K562 (cell line): Measurements from ENCODE around the gene BBS5. TPM values are rescaled to one million over a fixed set of nuclear protein-coding genes. Genes with fewer than 3 reads are reported as not detected.

Experiments
- ATAC-seq: fragments of 200-7000 bp; cut with Tn5 transposase; 3 replicates; pipeline ENCODE4 v1.9.1; 2020; ENCODE audit warnings: moderate library complexity
- BruUV-seq: library from RNA; stranded (reverse); fragments of 400-500 nt; replicated peaks from 2 replicates; lab custom pipeline; 2021; lab: Mats Ljungman, UMichigan
- CTCF ChIA-PET: fragments of 300-600 bp; formaldehyde crosslinking; extraction: SDS; loops from one replicate; lab custom pipeline; 2021; ENCODE audit warnings: low intra/inter-chr PET ratio; lab: Yijun Ruan, JAX
- POLR2A ChIA-PET: fragments of 300-600, 350-650 bp; sonication (Branson Sonifier 250); formaldehyde crosslinking; extraction: SDS; loops from one replicate; lab custom pipeline; 2021; ENCODE audit warnings: antibody characterized with exemption, inconsistent platforms; lab: Yijun Ruan, JAX
- DNase-seq, 4 experiments: peaks; one replicate each; pipeline versions ENCODE4 v3.0.0 to v3.0.0-alpha.2; 2011 to 2018; ENCODE audit warnings: low spot score in 3 of 4, mixed read lengths in 3 of 4; ENCODE audit errors: extremely low read depth in 1 of 4
- FAIRE-seq: peaks from 2 replicates; lab custom pipeline; 2011; peaks lifted over from hg19 to GRCh38; lab: Jason Lieb, UNC
- H2AFZ ChIP-seq: 2 replicates; pipeline ENCODE4 v1.6.0; 2011; ENCODE audit warnings: low read depth, low read length, control low read depth, inconsistent platforms
- H3K27ac ChIP-seq: fragments of 200-600 bp; 3 replicates; pipeline ENCODE4 v1.8.0; 2011; ENCODE audit warnings: low read depth, mild to moderate bottlenecking, control low read depth, inconsistent platforms, low read length, moderate library complexity, mixed read lengths; ENCODE audit errors: extremely low read depth
- H3K27me3 ChIP-seq, 2 experiments: fragments of 300-600 bp in 1 of 2; 2 replicates in 1 of 2; 3 replicates in 1 of 2; pipeline versions ENCODE4 v1.6.0 to v1.8.0; 2011; ENCODE audit warnings: inconsistent platforms in 2 of 2, low read length in 2 of 2, mild to moderate bottlenecking in 1 of 2, mixed read lengths in 1 of 2, moderate library complexity in 1 of 2; ENCODE audit not compliant: control insufficient read depth in 2 of 2, insufficient read depth in 2 of 2
- H3K36me3 ChIP-seq: fragments of 300-600 bp; 3 replicates; pipeline ENCODE4 v1.8.0; 2011; ENCODE audit warnings: mild to moderate bottlenecking, low read length, inconsistent platforms; ENCODE audit not compliant: control insufficient read depth, insufficient read depth
- H3K4me1 ChIP-seq, 2 experiments: fragments of 200-600 bp in 1 of 2; replicated peaks in 1 of 2; 2 replicates in 1 of 2; 3 replicates in 1 of 2; pipeline versions ENCODE4 v1.5.1 to v1.8.0; 2011; ENCODE audit warnings: inconsistent platforms in 2 of 2, low read length in 2 of 2, mild to moderate bottlenecking in 1 of 2, mixed read lengths in 1 of 2, moderate library complexity in 1 of 2; ENCODE audit not compliant: control insufficient read depth in 2 of 2, insufficient read depth in 2 of 2
- H3K4me2 ChIP-seq: 2 replicates; pipeline ENCODE4 v1.6.1; 2011; ENCODE audit warnings: low read length, control low read depth, inconsistent platforms, mixed read lengths; ENCODE audit not compliant: insufficient read depth
- H3K4me3 ChIP-seq: fragments of 200-600 bp; sonication (generic), shearing (Covaris generic); 2 replicates; pipeline ENCODE4 v1.5.1; 2016; ENCODE audit warnings: control low read depth, inconsistent platforms
- H3K79me2 ChIP-seq: fragments of 200-600 bp; 3 replicates; pipeline ENCODE4 v1.8.0; 2011; ENCODE audit warnings: low read length, inconsistent platforms; ENCODE audit not compliant: control insufficient read depth, insufficient read depth
- H3K9ac ChIP-seq, 2 experiments: 2 replicates each; pipeline versions ENCODE4 v1.6.0 to v1.6.1; 2011; ENCODE audit warnings: low read depth in 2 of 2, low read length in 2 of 2, control low read depth in 1 of 2, inconsistent platforms in 1 of 2, mild to moderate bottlenecking in 1 of 2, mixed read lengths in 1 of 2; ENCODE audit not compliant: insufficient read depth in 1 of 2
- H3K9me1 ChIP-seq: one replicate; pipeline ENCODE4 v1.6.0; 2011; ENCODE audit warnings: inconsistent platforms, mild to moderate bottlenecking, low read length, moderate library complexity; ENCODE audit not compliant: control insufficient read depth, insufficient read depth
- H3K9me3 ChIP-seq: replicated peaks from 2 replicates; pipeline ENCODE4 v1.5.1; 2011; ENCODE audit warnings: low read depth, low read length, inconsistent platforms; ENCODE audit not compliant: control insufficient read depth, insufficient read depth
- H4K20me1 ChIP-seq: replicated peaks from 2 replicates; pipeline ENCODE4 v1.6.1; 2011; ENCODE audit warnings: low read length, inconsistent platforms, mixed read lengths; ENCODE audit not compliant: control insufficient read depth, insufficient read depth
- CHD2 ChIP-seq: IDR thresholded peaks from 2 replicates; pipeline ENCODE4 v1.6.1; 2011; ENCODE audit warnings: low read depth, low read length
- E2F8 ChIP-seq: fragments of 450-650 bp; IDR thresholded peaks from 2 replicates; pipeline ENCODE4 v1.7.1; 2018; ENCODE audit warnings: mild to moderate bottlenecking, low read depth; ENCODE audit not compliant: partially characterized antibody
- HDAC8 ChIP-seq: fragments of 450-650 bp; IDR thresholded peaks from 2 replicates; pipeline ENCODE4 v1.6.1; 2016; ENCODE audit warnings: mild to moderate bottlenecking, missing genetic modification characterization, moderate library complexity, missing compliant biosample characterization
- HLTF ChIP-seq: fragments of 450-650 bp; IDR thresholded peaks from 2 replicates; pipeline ENCODE4 v1.6.1; 2016
- ID3 ChIP-seq, 2 experiments: fragments of 250-450 bp in 1 of 2; fragments of 450-650 bp in 1 of 2; sonication (Bioruptor Pico) in 1 of 2; IDR thresholded peaks; 2 replicates each; pipeline versions ENCODE4 v1.6.1 to v1.8.0; 2016 to 2021; ENCODE audit warnings: mild to moderate bottlenecking in 2 of 2, moderate library complexity in 2 of 2, missing compliant biosample characterization in 1 of 2, missing genetic modification characterization in 1 of 2
- KDM2B ChIP-seq: fragments of 250-450 bp; sonication (Bioruptor Pico); IDR thresholded peaks from 2 replicates; pipeline ENCODE4 v1.8.0; 2021; ENCODE audit warnings: mild to moderate bottlenecking, moderate library complexity
- NR1H2 ChIP-seq: sonication (generic); formaldehyde crosslinking; IDR thresholded peaks from 2 replicates; pipeline ENCODE4 v1.4.0; 2020; ENCODE audit warnings: mild to moderate bottlenecking, missing genetic modification reagents
- PBX2 ChIP-seq, 2 experiments: IDR thresholded peaks in 1 of 2; conservative IDR thresholded peaks in 1 of 2; 2 replicates each; pipeline ENCODE4 v1.6.1; 2016; ENCODE audit warnings: low read depth in 2 of 2, mild to moderate bottlenecking in 1 of 2, missing compliant biosample characterization in 1 of 2, missing genetic modification characterization in 1 of 2, moderate library complexity in 1 of 2
- PHTF2 ChIP-seq: fragments of 250-450 bp; sonication (Bioruptor Pico); IDR thresholded peaks from 2 replicates; pipeline ENCODE4 v1.5.0; 2021; ENCODE audit warnings: mild to moderate bottlenecking
- ZNF175 ChIP-seq: fragments of 200-800 bp; sonication (Bioruptor generic); IDR thresholded peaks from 2 replicates; pipeline ENCODE4 v1.6.1; 2016; ENCODE audit warnings: low read depth, mild to moderate bottlenecking, missing genetic modification characterization, missing compliant biosample characterization
- ZNF280A ChIP-seq: fragments of 450-650 bp; IDR thresholded peaks from 2 replicates; pipeline ENCODE4 v1.6.1; 2018; ENCODE audit warnings: mild to moderate bottlenecking, low read depth; ENCODE audit not compliant: partially characterized antibody
- WGBS: fragments of 100-300 bp; shearing (Covaris generic); methylation state at CpG from one replicate; pipeline ENCODE4 v1.1.6; 2016; ENCODE audit warnings: low coverage, mixed read lengths; ENCODE audit not compliant: insufficient coverage; ENCODE audit errors: missing lambda C conversion rate; 5-methylcytosine and 5-hydroxymethylcytosine counted together
- in situ Hi-C: fragments of 300-500 bp; cut with MboI; formaldehyde crosslinking; loops from 4 replicates; pipeline ENCODE4 v1.15.0; 2018; ENCODE audit warnings: inconsistent platforms, mixed read lengths
- intact Hi-C: fragments of 100-400 bp; cut with micrococcal nuclease; formaldehyde crosslinking; loops from 2 replicates; pipeline ENCODE4 v1.14.2; 2022
- polyA plus RNA-seq, 8 experiments: library from polyadenylated mRNA; depleted of rRNA in 4 of 8; stranded (reverse) in 5 of 8; unstranded in 3 of 8; fragments of >200 nt; fragmentation: Nextera tagmentation in 2 of 8; fragmentation: Illumina TruSeq in 1 of 8; extraction: Ambion mirVana in 2 of 8; extraction: Trizol in 1 of 8; gene quantifications; 2 replicates each; pipeline versions ENCODE4 v1.2.1 to v1.2.3, GENCODE V29; 2011 to 2014; ENCODE audit warnings: inconsistent platforms in 1 of 8, missing spikeins in 1 of 8
- total RNA-seq, 7 experiments: library from RNA; depleted of rRNA in 6 of 7; stranded (reverse); fragments of >200 nt in 6 of 7; fragmentation: Illumina TruSeq in 2 of 7; extraction: Trizol in 2 of 7; gene quantifications; 2 replicates each; pipeline versions ENCODE4 v1.2.1 to v1.2.3, GENCODE V29; 2011 to 2021; ENCODE audit warnings: low replicate concordance in 1 of 7

The BBS5 gene
- total and polyA plus RNA-seq, 9 of the 15 experiments (the other 6 are each of a cell fraction or from before 2014, with no cell fraction given) = 0.48 to 6.9 (median 4.3) TPM

GRCh38 chr2:169523681-169524080 lies 44.4 kb downstream of the BBS5 start:
- Histone ChIP-seq H3K79me2 (no peaks in the 10 kb centered on the region), H2AFZ (no peak overlapping the region), H3K9me1 (no peaks in the 10 kb centered on the region), H3K27ac (no peak overlapping the region), H4K20me1 (no peaks in the 10 kb centered on the region), H3K9ac (no peak overlapping the region), H3K4me2 (no peak overlapping the region), H3K36me3 (peaks cover 17% of the 10 kb centered on the region), H3K4me1 (peaks cover 0 to 4% of the 10 kb centered on the region in 2 experiments; a peak in 1 of 5 replicates), H3K27me3 (no peaks in the 10 kb centered on the region), H3K4me3 (no peak overlapping the region), H3K9me3 (no peaks in the 10 kb centered on the region)
- 50% methylated on average over 5 of the region's 5 CpGs for WGBS
- no TSS peak for BruUV-seq
- DNase-seq (no peak), FAIRE-seq (no peak), ATAC-seq (no peak)
- POLR2A ChIA-PET = no interaction called here
- intact Hi-C loops (loop anchor here (10.0 kb wide), 1 partner anchor 409 kb away; no protein-coding TSS in a partner anchor), in situ Hi-C loops (no loop called here)
- CTCF ChIA-PET = no interaction called here
- TF ChIP-seq ZNF175 (CRISPR knock-in tag) (no peak), CHD2 (no peak), PHTF2 (CRISPR knock-in tag) (no peak), PBX2 (CRISPR knock-in tag; IDR thresholded peaks at IDR 0.05; ENCODE audit: low read depth) (no peak), PBX2 (tag; conservative IDR thresholded peaks at IDR 0.05; ENCODE audit: low read depth) (no peak), HDAC8 (no peak), ZNF280A (no peak), ID3 (CRISPR knock-in tag; IDR thresholded peaks at IDR 0.05) (no peak), ID3 (tag; IDR thresholded peaks at IDR 0.05) (no peak), KDM2B (CRISPR knock-in tag) (no peak), HLTF (no peak), NR1H2 (CRISPR knock-in tag) (no peak), E2F8 (no peak)
